CD4-positive, alpha-beta memory T cell (primary cell): Measurements from ENCODE around the gene PPP1R7. TPM values are rescaled to one million over a fixed set of nuclear protein-coding genes. Genes with fewer than 3 reads are reported as not detected.
"Not testable (repeated sequence)": the region's sequence is repeated elsewhere in the genome, so short reads cannot be mapped to it uniquely, and the experiment has no call there.

Source experiments
- CTCF ChIA-PET: fragments of 350-600 bp; sonication (Branson Sonifier 250); formaldehyde crosslinking; loops from one replicate; lab custom pipeline; 2021; ENCODE audit warnings: inconsistent platforms; ENCODE audit not compliant: partially characterized antibody; lab: Charles Lee
- POLR2A ChIA-PET: fragments of 350-600 bp; sonication (Branson Sonifier 250); formaldehyde crosslinking; loops from one replicate; lab custom pipeline; 2021; ENCODE audit not compliant: partially characterized antibody; lab: Charles Lee
- DNase-seq, 5 donors: peaks; one replicate each; pipeline versions ENCODE4 v3.0.0 to v3.0.0-alpha.2; 2020 to 2022; ENCODE audit warnings: mixed read lengths in 1 of 5
- H3K27ac ChIP-seq: one replicate; pipeline ENCODE4 v1.7.0; 2013; ENCODE audit warnings: low read depth, low read length
- H3K27me3 ChIP-seq: 2 replicates; pipeline ENCODE4 v1.7.0; 2013; ENCODE audit warnings: mild to moderate bottlenecking, low read length, moderate library complexity; ENCODE audit not compliant: insufficient read depth
- H3K36me3 ChIP-seq: 2 replicates; pipeline ENCODE4 v1.7.0; 2013; ENCODE audit warnings: mild to moderate bottlenecking, low read length, moderate library complexity; ENCODE audit not compliant: insufficient read depth
- H3K4me1 ChIP-seq: 2 replicates; pipeline ENCODE4 v1.7.0; 2013; ENCODE audit warnings: mild to moderate bottlenecking, low read length, moderate library complexity; ENCODE audit not compliant: insufficient read depth
- H3K4me3 ChIP-seq, 2 donors: one replicate each; pipeline ENCODE4 v1.7.0; 2013; ENCODE audit warnings: low read length in 2 of 2, mild to moderate bottlenecking in 1 of 2
- H3K9me3 ChIP-seq, 2 donors: one replicate each; pipeline ENCODE4 v1.7.0; 2013; ENCODE audit warnings: low read length in 2 of 2, control low read depth in 1 of 2; ENCODE audit not compliant: control insufficient read depth in 1 of 2
- H3K27ac Mint-ChIP-seq, 7 donors: one replicate each; pipeline ENCODE4 v1.8.0; 2020 to 2021; ENCODE audit warnings: mixed read lengths in 7 of 7, mild to moderate bottlenecking in 6 of 7, inconsistent platforms in 3 of 7, moderate library complexity in 3 of 7
- H3K27me3 Mint-ChIP-seq, 2 donors: one replicate each; pipeline ENCODE4 v1.8.0; 2020 to 2021; ENCODE audit warnings: mixed read lengths in 2 of 2
- H3K36me3 Mint-ChIP-seq, 2 donors: one replicate each; pipeline ENCODE4 v1.8.0; 2020 to 2021; ENCODE audit warnings: mixed read lengths in 2 of 2, inconsistent platforms in 1 of 2, mild to moderate bottlenecking in 1 of 2
- H3K4me1 Mint-ChIP-seq, 4 donors: one replicate each; pipeline ENCODE4 v1.8.0; 2020 to 2021; ENCODE audit warnings: mixed read lengths in 4 of 4, mild to moderate bottlenecking in 1 of 4
- H3K4me3 Mint-ChIP-seq, 8 donors: one replicate each; pipeline ENCODE4 v1.8.0; 2020 to 2021; ENCODE audit warnings: mixed read lengths in 8 of 8, mild to moderate bottlenecking in 7 of 8, moderate library complexity in 6 of 8, inconsistent platforms in 3 of 8
- H3K9me3 Mint-ChIP-seq, 8 donors: one replicate each; pipeline ENCODE4 v1.8.0; 2020 to 2021; ENCODE audit warnings: mixed read lengths in 8 of 8, mild to moderate bottlenecking in 5 of 8, inconsistent platforms in 3 of 8, moderate library complexity in 1 of 8
- intact Hi-C: fragments of 100-400 bp; cut with micrococcal nuclease; formaldehyde crosslinking; loops from one replicate; pipeline ENCODE4 v1.15.1; 2023
- polyA plus RNA-seq, 2 donors: library from polyadenylated mRNA; unstranded; fragments of 300-500 nt; fragmentation: Illumina TruSeq; gene quantifications; one replicate each; pipeline ENCODE4 v1.2.3, GENCODE V29; 2021
- total RNA-seq, 2 experiments: library from RNA; stranded (reverse); gene quantifications; one replicate each; pipeline ENCODE4 v1.2.3, GENCODE V29; 2021

Gene PPP1R7, protein sequence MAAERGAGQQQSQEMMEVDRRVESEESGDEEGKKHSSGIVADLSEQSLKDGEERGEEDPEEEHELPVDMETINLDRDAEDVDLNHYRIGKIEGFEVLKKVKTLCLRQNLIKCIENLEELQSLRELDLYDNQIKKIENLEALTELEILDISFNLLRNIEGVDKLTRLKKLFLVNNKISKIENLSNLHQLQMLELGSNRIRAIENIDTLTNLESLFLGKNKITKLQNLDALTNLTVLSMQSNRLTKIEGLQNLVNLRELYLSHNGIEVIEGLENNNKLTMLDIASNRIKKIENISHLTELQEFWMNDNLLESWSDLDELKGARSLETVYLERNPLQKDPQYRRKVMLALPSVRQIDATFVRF
- total RNA-seq: 10 to 100 TPM; 61.3 to 68.9 TPM
- 100 to 1,000 TPM; 114 to 119 TPM for polyA plus RNA-seq

DNA sequence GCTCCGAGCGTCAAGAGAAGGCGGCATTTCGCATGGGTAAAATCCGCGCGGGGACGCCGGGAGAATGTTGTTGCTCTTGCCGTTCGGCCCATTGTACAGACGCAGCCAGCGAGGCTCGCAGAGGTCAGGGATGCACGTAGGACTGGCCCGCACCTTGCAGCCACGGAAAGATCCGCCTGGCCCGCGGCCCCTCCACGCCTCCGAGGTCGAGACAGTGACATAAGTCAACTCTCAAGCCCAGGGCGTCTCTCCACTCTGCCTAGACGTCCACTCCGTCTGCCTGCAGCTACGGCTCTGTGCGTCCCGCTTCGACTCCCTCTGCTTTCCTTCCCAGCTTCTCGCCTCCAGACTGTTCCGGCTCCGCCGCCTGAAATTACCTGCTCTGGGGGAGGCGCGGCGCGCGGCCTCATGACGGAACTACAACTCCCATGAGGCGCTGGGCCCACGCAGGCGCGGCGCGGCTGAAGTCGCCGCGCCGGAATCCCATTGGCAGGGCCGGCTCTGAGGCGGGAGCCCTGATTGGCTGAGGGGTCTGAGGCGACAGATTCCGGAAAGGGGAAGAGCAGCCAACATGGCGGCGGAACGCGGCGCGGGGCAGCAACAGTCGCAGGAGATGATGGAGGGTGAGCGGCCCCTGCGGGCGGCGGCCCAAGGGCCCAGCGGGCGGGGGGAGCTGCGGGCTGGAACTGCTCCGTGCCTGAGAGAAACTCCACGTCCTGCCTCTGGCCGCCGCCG lies at the start of gene PPP1R7:
Gene PPP1R7 (plus strand): TSS at position 543 of the 735 bp plus-strand sequence. CDS start 29 bp downstream, at position 572.
- peaks cover 3 to 25% of the 10 kb centered on the region in 2 donors for H3K36me3 Mint-ChIP-seq
- H3K4me3 ChIP-seq: peak within 1 kb of the TSS; percentile 70 to 93
- POLR2A ChIA-PET: interaction anchor here (0.6 to 9.0 kb wide), 31 partner anchors 9 to 318 kb away, joined by 3 to 299 read pairs (median 5); partner anchors contain the start of genes HDLBP, MTERF4 and SEPTIN2

GRCh38 chr2:241102239-241102803 lies 47.9 kb upstream of the PPP1R7 start, which contains the start of gene MTERF4:
Gene MTERF4, minus strand, starts transcription at chr2:241102287. Its CDS starts 14 bp downstream, at chr2:241102273.
- H3K27me3 Mint-ChIP-seq: no peaks in the 10 kb centered on the region
- POLR2A ChIA-PET: interaction anchor here (0.6 to 17.2 kb wide), 23 partner anchors 9 to 541 kb away, joined by 3 to 299 read pairs (median 3); partner anchors contain the start of genes ATG4B, CAPN10, HDLBP and PASK
- H3K27me3 ChIP-seq: no peaks in the 10 kb centered on the region
- peaks cover 88% of the 10 kb centered on the region for H3K4me1 ChIP-seq
- H3K4me3 ChIP-seq: peak within 1 kb of the TSS; percentile 92 to 94
- DNase-seq: peak; percentile 85 to 88 (median 86)
- peaks cover 32 to 88% (median 62%) of the 10 kb centered on the region in 4 donors for H3K4me1 Mint-ChIP-seq
- peak within 1 kb of the TSS; percentile 97 to 99 (median 98) for H3K27ac Mint-ChIP-seq
- no peaks in the 10 kb centered on the region for H3K9me3 Mint-ChIP-seq
- H3K9me3 ChIP-seq: no peaks in the 10 kb centered on the region
- H3K36me3 ChIP-seq: peaks cover 37% of the 10 kb centered on the region
- peak within 1 kb of the TSS; percentile 94 to 98 (median 96) for H3K4me3 Mint-ChIP-seq
- CTCF ChIA-PET: interaction anchor here (1.2 to 1.8 kb wide), 3 partner anchors 8 to 48 kb away, joined by 4 to 8 read pairs (median 5); partner anchors contain the start of genes PASK and PPP1R7
- intact Hi-C loops: loop anchor here (1.0 to 2.0 kb wide), 2 partner anchors 47 to 212 kb away; partner anchors contain the start of genes HDLBP, PASK and SEPTIN2
- H3K36me3 Mint-ChIP-seq: peaks cover 19 to 51% of the 10 kb centered on the region in 2 donors
- H3K27ac ChIP-seq: peak within 1 kb of the TSS; percentile 92

More for the DNA sequence above, at the start of gene PPP1R7:
- Histone ChIP-seq H3K27me3 (no peaks in the 10 kb centered on the region), H3K9me3 (no peaks in the 10 kb centered on the region), H3K27ac (peak within 1 kb of the TSS; percentile 75), H3K4me1 (peaks cover 26% of the 10 kb centered on the region), H3K36me3 (peaks cover 3% of the 10 kb centered on the region)
- DNase-seq: peak; percentile 94 to 97 (median 95)
- H3K27ac Mint-ChIP-seq: peak within 1 kb of the TSS; percentile 94 to 99 (median 97)
- CTCF ChIA-PET: interaction anchor here (0.6 to 3.9 kb wide), 22 partner anchors 8 to 235 kb away, joined by 3 to 76 read pairs (median 5); partner anchors contain the start of gene MTERF4
- no peaks in the 10 kb centered on the region for H3K27me3 Mint-ChIP-seq
- peaks cover 29 to 51% (median 44%) of the 10 kb centered on the region in 4 donors for H3K4me1 Mint-ChIP-seq
- H3K9me3 Mint-ChIP-seq: peaks cover 0 to 1% (median 0%) of the 10 kb centered on the region in 8 donors
- intact Hi-C loops: loop anchor here (1.0 to 5.0 kb wide), 8 partner anchors 48 to 358 kb away; partner anchors contain the start of genes HDLBP, MTERF4, SEPTIN2 and STK25
- peak within 1 kb of the TSS; percentile 93 to 100 (median 100) for H3K4me3 Mint-ChIP-seq

- Mint-ChIP-seq H3K27ac (peak overlapping the region; percentile 97 to 99 (median 98)), H3K27me3 (no peaks in the 10 kb centered on the region), H3K9me3 (no peaks in the 10 kb centered on the region), H3K4me3 (peak overlapping the region; percentile 94 to 98 (median 96)), H3K4me1 (peaks cover 31 to 88% (median 59%) of the 10 kb centered on the region in 4 donors), H3K36me3 (peaks cover 19 to 45% of the 10 kb centered on the region in 2 donors)
- H3K4me1 ChIP-seq: peaks cover 88% of the 10 kb centered on the region
- H3K36me3 ChIP-seq: peaks cover 28% of the 10 kb centered on the region
- intact Hi-C loops: loop anchor here (2.0 kb wide), 1 partner anchor 212 kb away; the partner anchor contains the start of genes HDLBP and SEPTIN2
- peak overlapping the region; percentile 92 to 94 for H3K4me3 ChIP-seq
- H3K27ac ChIP-seq: peak overlapping the region; percentile 92
- DNase-seq: no peak
- no peaks in the 10 kb centered on the region for H3K27me3 ChIP-seq
- ChIA-PET POLR2A (interaction anchor here (1.1 to 17.2 kb wide), 8 partner anchors 8 to 213 kb away, joined by 3 to 299 read pairs (median 38); partner anchors contain the start of genes HDLBP, PASK, PPP1R7 and SEPTIN2), CTCF (no interaction called here)
- no peaks in the 10 kb centered on the region for H3K9me3 ChIP-seq
Observed at GRCh38 chr2:241103176-241103595, 47.1 kb upstream of the PPP1R7 start.

- H3K9me3 Mint-ChIP-seq, H3K27ac ChIP-seq, H3K27me3 ChIP-seq, intact Hi-C loops, H3K27me3 Mint-ChIP-seq, H3K4me3 ChIP-seq, DNase-seq, H3K9me3 ChIP-seq: not testable (repeated sequence)
- CTCF ChIA-PET: interaction anchor here (1.4 to 1.9 kb wide), 2 partner anchors 46 to 253 kb away, joined by 3 to 8 read pairs; partner anchors contain the start of gene PPP1R7
- Mint-ChIP-seq H3K27ac (peak overlapping the region in 4 of 7 donors; percentile 97 to 98 (median 98)), H3K36me3 (peaks cover 16 to 38% of the 10 kb centered on the region in 2 donors), H3K4me1 (peaks cover 32 to 88% (median 59%) of the 10 kb centered on the region in 4 donors), H3K4me3 (peak overlapping the region in 2 of 8 donors; percentile 94 to 97)
- peaks cover 86% of the 10 kb centered on the region for H3K4me1 ChIP-seq
- POLR2A ChIA-PET: interaction anchor here (0.6 to 17.2 kb wide), 6 partner anchors 7 to 95 kb away, joined by 3 to 299 read pairs (median 97); partner anchors contain the start of genes PASK and PPP1R7
- peaks cover 16% of the 10 kb centered on the region for H3K36me3 ChIP-seq
Observed at GRCh38 chr2:241104611-241105010, 45.7 kb upstream of the PPP1R7 start.

DNA sequence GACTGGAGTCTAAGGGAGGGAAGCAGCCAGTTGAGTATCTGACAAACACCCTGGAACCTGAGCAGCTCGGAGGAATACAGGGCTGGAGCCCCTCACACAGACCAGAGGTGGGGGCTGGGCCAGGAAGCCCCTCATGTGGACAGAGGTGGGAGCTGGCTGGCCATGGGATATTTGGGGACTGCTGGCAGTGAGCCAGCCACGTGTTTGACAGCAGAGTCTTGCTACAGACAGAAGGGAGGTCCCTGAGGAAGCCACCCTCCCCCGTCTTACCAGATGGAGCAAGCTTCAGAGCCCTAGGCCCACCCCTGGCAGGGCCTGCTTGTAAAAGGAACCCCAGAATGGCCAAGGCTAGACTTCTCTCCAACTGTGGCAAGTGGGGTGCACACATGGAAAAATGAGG lies 44.6 kb upstream of the PPP1R7 start:
- Mint-ChIP-seq H3K9me3 (peaks cover 0 to 6% (median 1%) of the 10 kb centered on the region in 8 donors), H3K4me3 (peak overlapping the region in 2 of 8 donors; percentile 9 to 41), H3K36me3 (peaks cover 16 to 34% of the 10 kb centered on the region in 2 donors), H3K27ac (peak overlapping the region in 5 of 7 donors; percentile 74 to 98 (median 89)), H3K27me3 (no peaks in the 10 kb centered on the region), H3K4me1 (peaks cover 32 to 85% (median 60%) of the 10 kb centered on the region in 4 donors)
- CTCF ChIA-PET: interaction anchor here (1.9 kb wide), 1 partner anchor 45 kb away, joined by 8 read pairs; the partner anchor contains the start of gene PPP1R7
- Histone ChIP-seq H3K27me3 (no peaks in the 10 kb centered on the region), H3K4me1 (peaks cover 86% of the 10 kb centered on the region), H3K4me3 (no peak overlapping the region), H3K27ac (no peak overlapping the region), H3K9me3 (no peaks in the 10 kb centered on the region), H3K36me3 (peaks cover 8% of the 10 kb centered on the region)
- DNase-seq: no peak
- POLR2A ChIA-PET: interaction anchor here (5.7 to 17.2 kb wide), 3 partner anchors 13 to 43 kb away, joined by 59 to 299 read pairs (median 231); partner anchors contain the start of genes PASK and PPP1R7
- intact Hi-C loops: no loop called here
